GM19351 (cell line): ENCODE results near the gene HNRNPA1.
A peak's percentile ranks its signal among the peaks of the same experiment; 100 is the strongest.
"Not testable (repeated sequence)": the region's sequence is repeated elsewhere in the genome, so short reads cannot be mapped to it uniquely, and the experiment has no call there.

Experiments used
- ATAC-seq: cut with Tn5 transposase; IDR thresholded peaks from one replicate; pipeline ENCODE4 v1.9.1; 2021; ENCODE audit warnings: mild to moderate bottlenecking, moderate library complexity; ENCODE audit not compliant: unreplicated experiment

HNRNPA1 gene

DNA sequence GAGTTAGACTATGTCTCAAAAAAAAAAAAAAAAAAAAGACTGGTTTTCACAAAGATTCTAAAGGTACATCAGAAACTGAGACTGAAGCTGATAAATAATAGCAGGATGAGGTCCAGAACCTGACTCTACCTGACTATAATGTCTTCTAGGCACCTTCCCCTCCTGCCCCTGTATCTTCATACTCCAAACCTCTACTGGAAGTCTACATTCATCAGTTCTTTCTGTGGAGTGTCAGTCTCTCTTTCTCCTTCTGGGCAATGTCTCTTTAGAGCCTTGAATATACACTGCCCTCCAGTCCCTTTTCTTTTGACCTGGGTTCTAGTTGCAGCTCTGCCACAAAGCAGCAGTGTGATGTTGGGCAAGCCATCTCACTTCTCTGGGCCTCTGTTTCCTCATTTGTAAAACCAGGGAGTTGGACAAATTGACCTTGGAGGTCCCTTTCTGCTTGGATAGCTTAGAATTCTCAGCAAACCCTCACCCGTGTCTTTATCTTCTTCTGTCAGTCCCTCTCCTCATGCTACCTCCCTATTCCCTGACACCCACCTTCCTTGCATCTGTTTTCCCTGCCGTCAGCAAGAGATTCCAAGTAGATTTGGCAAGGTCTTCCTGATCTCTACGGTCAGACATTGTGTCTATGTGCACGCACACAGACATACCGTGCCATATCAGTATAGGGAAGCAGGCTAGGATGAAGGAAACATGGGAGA, 16.0 kb downstream of the HNRNPA1 start:
- no peak for ATAC-seq

- ATAC-seq: no peak
Observed at GRCh38 chr12:54298904-54299303, 18.4 kb downstream of the HNRNPA1 start.

DNA sequence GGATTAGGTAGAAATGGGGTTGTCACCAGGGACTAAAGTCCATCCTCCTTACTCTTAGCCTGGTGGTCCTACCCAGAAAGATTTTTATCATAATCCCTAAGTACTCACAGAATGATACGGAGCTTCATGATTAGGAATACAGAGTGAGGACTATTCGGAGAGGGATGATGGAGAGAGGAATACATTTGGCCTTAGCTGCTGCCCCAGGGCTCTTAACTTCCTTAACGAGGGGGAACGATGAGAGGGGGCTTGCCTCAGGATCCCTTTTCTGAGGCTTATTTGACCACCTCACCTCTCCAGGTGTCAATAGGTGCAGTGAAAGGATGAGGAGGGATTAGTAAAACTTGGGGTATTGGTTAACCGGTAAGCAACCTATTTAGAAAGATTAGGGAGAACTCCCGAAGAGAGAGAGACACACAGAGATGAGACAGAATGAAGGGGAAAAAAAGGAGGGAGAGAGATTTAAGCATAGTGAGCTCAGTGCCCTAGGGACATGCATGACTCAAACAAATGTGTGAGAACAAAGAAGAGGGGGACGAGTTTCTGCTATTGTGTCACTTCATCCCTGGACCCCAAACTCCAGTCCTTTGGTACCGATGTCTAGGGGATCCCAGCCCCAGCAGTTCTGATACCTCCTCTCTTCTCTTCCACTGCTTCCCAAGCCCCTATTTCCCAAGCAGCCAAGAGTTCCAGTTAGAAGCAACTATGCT, 19.1 kb downstream of the HNRNPA1 start:
- ATAC-seq: no peak

- ATAC-seq: no peak
Observed at GRCh38 chr12:54300225-54300731, 19.8 kb downstream of the HNRNPA1 start.

- ATAC-seq: no peak
Observed at GRCh38 chr12:54300732-54301427, 20.4 kb downstream of the HNRNPA1 start, which contains the start of gene NFE2. Gene NFE2, minus strand, starts transcription at chr12:54301015. Its CDS starts 5,767 bp downstream, at chr12:54295248.

- ATAC-seq: no peak
Observed at GRCh38 chr12:54301428-54302048, 21.0 kb downstream of the HNRNPA1 start.

DNA sequence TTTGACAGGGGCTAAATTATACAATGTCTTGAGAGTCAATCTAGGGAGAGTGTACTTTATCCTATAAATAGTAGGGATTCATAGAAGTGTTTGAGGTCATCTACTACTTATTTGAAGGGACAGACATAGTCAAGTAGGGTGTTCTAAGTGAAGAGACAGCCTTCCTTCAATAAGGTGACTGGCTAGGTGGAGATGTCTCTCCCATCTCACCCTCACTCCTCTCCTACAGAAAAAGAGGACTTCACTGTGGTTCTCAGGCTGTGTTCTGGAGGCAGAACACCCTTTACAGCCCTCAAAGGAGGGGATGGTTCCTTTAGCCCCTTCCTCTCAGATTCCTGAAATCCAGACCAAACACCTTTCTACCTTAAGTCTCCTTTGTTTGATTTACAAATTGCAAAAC, 23.1 kb downstream of the HNRNPA1 start:
- ATAC-seq: no peak

DNA sequence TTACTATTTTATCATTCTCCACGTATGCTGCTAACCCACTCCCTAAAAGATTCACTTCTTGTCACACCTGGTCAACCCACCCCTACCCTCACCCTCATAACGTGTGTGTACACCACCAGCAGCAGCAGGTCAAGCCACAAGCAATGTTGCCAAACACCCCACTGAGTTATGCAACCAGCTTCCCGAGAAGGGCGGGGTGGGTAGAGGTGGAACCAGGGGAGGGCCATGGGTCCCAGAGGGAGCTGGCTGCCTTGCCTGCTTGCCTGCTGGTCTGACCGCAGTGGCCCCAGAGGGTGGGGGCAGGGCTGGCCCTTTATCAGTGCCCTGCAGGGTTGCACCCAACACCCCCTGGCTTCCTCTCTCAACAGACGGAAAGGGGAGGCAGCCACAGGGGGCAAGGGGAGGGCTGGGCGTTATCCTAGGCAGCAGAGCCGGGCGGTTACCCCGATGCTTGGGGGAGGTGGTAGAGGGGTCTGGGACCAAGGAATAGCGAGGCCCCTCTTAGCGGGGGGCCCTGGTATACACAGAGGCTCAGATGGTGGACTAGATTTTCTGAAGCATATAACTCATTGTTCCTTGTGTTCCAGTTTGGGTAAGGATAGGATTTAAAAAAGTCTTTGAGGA, 23.8 kb downstream of the HNRNPA1 start:
- ATAC-seq: no peak

GRCh38 chr12:54306925-54307741, 26.6 kb downstream of the HNRNPA1 start:
- no peak for ATAC-seq

GRCh38 chr12:54311051-54311450, 30.5 kb downstream of the HNRNPA1 start:
- no peak for ATAC-seq

- not testable (repeated sequence) for ATAC-seq
Observed at GRCh38 chr12:54312309-54312708, 31.8 kb downstream of the HNRNPA1 start.

GRCh38 chr12:54321363-54321762, 40.8 kb downstream of the HNRNPA1 start:
- ATAC-seq: no peak

DNA sequence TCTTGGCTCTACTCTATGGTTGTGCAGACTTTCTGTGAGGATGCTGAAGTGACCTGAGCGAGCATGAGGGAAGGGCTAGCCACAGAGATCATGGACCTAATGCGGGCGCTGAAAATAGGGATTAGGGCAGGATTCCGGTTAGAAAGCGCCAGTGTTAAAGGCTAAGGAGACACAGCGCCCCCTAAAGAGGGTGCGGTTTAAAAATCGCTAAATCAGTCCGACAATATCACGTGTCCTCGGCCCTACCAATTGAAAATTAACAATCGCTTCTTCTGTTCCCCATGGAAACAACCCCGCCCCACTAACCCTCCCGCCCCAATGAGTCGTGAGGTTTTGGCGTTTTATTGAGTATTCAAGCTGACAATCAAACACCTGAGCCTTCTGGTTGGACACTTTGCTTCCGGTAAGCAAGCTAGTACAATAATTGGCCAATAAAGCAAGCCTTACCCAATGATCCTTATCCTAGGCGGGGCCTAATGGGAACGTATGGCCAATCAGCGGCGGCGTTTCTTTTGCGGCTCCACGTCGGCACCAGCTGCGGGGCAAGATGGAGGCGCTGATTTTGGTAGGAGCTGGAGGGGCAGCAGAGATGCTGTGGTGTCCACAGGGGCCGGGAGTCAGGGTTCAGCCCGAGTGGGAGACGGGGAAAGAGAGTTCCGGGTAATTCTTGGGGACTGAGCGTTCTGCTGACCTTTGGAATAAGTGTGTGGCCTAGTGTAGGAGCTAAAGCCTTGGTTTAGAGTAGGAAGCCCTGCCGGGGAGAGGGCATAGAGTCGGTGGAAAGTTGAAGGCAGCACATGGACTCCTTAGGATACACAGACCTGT, 44.3 kb downstream of the HNRNPA1 start, which contains the start of gene COPZ1:
Gene COPZ1, plus strand, starts transcription at position 515 of the 825 bp plus-strand sequence. Its CDS starts 33 bp downstream, at position 548.
- peak; percentile 99 for ATAC-seq

- not testable (repeated sequence) for ATAC-seq
Observed at GRCh38 chr12:54325442-54326109, 45.0 kb downstream of the HNRNPA1 start.

DNA sequence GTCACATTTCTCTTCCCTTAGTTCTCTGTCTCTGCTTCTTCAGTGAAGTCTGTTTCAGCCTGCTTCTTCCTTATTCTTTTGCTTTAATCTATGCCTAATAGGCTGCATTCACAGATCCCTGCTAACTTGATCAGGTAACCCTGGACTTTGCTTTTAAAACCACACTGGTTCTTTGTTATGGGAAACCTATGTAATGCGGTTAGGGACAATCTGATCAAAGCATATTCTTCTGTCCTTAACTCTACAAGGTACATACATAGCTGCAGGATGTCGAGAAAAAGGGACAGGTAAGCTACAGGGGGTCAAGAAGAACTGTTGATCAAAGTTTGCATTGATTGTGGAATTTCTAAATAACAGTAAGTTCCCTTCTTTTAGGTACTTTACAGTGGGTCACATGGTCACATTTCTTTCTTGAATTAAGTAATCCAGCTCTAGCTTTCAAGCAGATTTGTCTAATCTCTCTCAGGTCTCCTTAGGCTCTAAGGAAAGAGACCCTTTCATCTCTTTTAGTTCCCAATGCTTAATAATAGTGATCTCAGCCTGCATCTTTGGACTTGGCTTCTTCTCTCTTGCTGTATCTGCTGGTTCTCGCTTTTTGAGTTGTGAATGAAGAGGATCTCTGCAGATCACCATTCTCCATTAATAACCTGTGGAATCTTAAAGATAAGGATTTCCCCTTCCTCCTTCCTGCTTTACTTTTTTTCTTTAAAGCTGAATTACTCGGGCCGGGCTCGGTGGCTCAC, 48.2 kb downstream of the HNRNPA1 start:
- no peak for ATAC-seq

DNA sequence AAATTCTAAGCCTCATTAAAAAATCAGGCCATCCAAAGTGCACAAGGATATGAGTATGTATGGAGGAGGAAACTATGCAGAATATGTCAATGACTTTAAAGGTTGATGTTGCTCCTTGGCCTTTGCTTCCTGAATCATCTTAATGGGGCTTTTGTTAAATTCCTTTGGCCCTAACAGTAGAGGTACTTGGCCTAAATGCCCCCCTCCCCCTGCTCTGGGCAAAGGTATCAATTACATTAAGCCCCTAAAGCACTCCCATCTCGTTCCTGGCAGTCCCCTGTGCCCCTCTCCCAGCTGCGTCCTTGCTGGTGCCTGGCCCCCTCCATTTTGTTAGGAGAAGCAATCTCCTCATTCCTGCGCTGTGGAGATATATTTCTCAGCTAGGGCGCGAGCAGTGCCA, 49.2 kb downstream of the HNRNPA1 start:
- ATAC-seq: no peak

- no peak for ATAC-seq
Observed at GRCh38 chr12:54330442-54330841, 49.9 kb downstream of the HNRNPA1 start.

DNA sequence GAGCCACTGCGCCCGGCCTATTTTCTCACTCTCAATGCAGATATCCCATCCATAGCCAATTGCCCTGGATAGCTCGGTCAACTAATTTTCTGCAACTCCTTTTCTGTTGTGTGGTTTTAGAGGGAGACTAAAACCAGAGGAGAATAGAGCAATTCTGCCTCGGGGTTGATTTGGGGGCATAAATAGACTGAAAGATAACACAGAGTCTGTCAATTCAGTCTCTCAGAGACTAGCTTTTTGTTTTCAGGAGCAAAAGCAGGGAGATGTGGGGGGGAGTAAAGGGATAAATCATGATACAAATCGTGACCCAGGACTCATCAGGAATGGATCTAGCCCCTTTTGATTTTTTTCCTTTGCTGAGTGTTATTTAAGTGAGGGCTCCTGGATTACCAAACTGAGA, 50.9 kb downstream of the HNRNPA1 start:
- ATAC-seq: no peak
